ENCODE data around the gene HPS4.
"Not testable (repeated sequence)": the region's sequence is repeated elsewhere in the genome, so short reads cannot be mapped to it uniquely, and the experiment has no call there.

HPS4 gene

DNA sequence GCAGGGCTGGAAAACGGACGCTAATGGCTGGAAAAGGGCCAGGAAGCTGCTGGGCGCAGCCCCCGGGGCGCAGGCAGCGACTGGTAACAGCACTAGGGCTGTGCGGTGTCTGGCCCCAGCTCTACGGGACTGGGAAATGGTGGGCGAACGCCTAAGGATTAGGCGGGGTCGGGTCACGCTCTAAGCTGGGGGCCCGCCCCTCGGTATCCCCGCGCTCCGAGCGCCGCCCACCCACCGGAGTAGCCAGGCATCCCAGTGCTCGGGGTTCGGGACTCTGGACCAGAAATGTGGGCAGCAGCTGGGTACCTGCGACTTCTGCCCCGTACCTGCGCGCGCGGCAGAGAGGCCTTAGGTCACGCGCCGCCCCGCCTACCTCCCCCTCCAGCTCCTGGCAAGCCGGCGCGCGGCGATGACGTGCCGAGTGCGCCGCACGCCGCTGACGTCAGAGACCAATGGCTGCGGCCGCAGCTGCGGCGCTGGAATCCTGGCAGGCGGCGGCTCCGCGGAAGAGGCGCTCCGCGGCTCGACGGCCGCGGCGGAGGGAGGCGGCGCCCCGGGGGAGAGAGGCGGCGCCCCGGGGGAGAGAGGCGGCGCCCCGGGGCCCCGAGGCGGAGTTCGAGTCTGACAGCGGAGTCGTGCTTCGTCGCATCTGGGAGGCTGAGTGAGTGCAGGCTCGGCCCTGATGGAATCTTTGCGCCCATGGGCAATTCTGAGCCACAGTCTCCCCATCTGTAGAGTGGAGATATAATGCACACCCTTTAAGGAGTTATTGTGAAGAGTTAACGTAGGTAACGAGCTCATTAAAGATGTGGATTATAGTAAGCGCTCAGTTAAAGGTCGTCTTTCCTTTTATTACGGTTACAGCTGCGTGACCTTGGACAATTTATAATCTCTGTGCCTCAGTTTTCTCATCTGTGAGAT is at the start of gene HPS4, which contains the start of gene SRRD:
Gene HPS4, minus strand, starts transcription at position 345 of the 921 bp plus-strand sequence. CDS start 2,021 bp downstream, outside the sequence.
Gene SRRD, plus strand, starts transcription at position 439 of the 921 bp plus-strand sequence. Its CDS starts 14 bp downstream, at position 453.
- ATAC-seq (peak; percentile 88), DNase-seq (peak; percentile 95)

DNA sequence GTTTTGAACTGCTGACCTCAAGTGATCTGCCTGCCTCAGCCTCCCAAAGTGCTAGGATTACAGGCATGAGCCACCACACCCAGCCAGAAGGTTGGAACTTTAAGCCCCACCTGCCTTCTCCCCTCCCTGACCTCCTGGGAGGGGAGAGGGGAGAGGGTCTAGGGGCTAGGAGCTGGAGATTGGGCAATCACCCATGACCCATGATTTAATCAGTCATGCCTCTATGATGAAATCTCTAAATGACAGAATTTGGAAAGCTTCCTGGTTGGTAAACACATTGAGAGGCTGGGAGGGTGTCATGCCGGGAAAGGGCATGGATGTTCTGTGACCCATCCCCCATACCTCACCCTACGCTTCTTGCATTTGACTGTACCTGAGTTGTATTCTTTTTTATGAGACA is 45.8 kb upstream of the HPS4 start:
- no peak for DNase-seq

DNA sequence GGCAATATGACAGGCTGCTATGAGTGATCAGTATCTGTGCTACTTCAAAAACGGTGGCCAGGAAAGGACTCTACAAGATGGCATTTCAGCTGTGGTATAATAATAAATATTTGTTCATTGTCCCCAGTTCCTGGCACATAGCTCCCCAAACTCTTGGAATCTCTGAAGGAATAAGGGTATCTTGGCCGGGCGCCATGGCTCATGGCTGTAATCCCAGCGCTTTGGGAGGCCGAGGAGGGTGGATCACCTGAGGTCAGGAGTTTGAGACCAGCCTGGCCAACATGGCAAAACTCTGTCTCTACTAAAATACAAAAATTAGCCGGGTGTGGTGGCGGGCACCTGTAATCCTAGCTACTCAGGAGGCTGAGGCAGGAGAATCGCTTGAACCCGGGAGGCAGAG is 44.9 kb upstream of the HPS4 start:
- not testable (repeated sequence) for DNase-seq, ATAC-seq

More for the DNA sequence above, 45.8 kb upstream of the HPS4 start:
- ATAC-seq = no peak

DNA sequence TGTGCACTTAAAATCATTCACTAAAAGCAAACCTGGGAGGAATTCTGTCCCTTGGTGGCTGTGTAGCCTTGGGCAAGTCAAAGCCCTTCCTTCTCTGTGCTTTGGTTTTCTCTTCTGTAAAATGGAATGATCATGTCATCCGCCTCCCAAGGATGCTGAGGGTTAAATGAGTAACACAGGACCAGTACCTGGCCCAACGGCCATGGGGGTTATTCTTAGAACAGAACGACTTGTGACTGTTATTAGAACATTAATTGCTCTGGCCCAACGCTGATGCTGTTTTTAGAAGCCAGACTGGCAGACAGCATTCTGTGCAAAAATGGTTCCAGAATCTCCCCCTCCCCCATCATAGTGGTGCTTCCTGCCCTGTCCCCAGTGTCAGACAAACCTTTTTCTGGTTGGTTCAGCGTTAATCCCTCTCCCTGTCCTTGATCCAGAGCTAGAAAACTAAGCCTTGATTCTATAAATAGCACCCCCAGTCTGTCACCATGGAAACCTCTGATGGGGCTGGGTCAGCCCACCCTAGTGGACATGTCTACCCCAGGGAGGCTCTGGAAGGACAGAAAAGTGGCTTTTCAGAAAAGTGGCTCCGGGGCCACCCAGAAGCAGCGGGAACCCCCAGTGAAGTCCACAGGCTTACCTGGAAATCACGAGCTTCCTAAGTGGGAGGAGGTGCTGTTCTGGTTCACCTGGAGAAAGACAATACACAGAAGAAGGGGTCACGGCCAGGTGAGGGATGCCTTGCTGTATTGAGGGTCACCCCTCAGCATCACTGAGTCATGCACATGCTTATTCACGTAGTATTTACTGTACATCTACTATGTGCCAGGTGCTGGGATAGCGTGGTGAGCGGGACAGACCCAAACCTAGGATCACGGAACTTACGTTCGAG is 44.2 kb upstream of the HPS4 start:
- ATAC-seq (no peak), DNase-seq (no peak)

DNA sequence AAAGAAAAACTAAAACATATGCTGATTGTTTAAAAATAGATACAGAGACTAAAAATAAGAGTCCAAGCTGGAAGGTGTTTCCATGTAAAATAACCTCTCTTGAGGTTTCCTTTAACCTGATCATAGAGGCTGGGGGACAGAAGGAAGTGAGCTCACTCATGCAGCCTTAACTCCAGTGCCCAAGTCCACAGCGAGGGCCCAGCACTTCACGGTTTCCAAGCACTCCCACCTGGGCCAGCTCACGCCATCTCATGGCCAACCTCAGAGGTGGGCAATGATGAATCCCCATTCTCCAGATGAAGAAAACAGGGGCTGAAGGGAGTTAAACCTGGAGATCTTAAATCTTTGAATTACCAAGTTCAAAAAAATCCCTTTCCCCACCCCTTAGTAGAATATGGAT is 43.6 kb upstream of the HPS4 start:
- ATAC-seq = no peak
- DNase-seq = no peak

DNA sequence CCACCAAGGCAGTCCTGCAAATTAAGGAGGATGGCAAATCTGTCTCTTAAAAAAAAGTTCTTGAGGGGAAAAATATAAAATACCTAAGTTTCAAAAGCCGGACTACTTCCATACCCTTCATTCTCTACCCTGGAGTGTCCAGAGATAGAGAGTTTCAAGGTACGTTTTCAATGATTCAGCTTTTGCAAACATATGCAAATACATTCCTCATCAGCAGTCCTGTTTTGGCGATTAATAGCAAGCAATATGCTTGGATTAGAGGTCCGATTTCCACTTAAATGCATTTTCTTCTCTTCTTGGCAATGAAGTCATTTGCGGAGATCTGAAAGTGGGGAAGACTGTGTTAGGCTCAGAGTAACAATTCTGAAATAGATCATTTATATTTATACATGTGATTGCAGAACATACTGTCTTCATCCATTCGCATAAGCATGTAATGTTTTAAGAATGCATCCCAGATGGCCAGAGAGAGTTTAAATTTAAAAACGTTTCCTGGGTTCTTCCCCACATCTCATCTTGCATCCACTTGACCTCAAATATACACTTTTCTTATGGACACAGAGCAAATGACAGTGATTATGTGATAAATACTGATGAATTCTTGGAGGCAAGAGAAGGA is 42.5 kb upstream of the HPS4 start:
- ATAC-seq (no peak), DNase-seq (no peak)

DNA sequence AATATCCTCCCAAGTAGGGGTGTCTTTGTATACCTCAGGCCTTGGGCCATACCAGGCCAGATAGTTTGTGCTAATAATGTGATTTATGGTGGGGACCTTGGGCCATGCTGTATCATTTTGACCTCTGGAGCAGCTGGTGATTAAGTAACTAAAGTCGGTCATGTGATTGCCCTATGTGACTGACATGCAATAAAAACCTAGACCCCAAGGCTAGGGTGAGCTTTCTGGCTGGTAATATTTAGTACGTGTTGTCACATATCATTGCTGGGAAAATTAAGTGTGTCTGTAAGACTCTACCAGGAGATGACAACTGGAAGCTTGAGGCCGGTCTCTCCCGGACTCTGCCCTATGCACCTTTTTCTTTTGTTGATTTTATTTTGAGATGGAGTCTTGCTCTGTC is 41.3 kb upstream of the HPS4 start:
- DNase-seq (no peak), ATAC-seq (no peak)

DNA sequence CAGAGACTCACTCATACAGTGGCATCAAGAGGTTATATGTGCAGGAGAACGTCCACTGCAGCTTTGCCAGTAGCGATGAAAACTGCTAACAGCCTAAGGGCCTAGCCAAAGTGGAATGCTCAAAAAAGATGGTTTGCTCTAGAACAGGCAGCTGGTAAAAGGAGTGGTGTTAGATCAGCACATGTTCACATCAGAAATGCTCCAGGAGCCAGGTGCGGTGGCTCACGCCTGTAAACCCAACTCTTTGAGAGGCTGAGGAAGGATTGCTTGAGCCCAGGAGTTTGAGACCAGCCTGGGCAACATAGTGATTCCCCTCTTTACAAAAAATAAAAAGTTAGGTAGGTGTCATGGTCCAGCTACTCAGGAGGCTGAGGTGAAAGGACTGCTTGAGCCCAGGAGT is 39.0 kb upstream of the HPS4 start:
- ATAC-seq = no peak
- DNase-seq = no peak

DNA sequence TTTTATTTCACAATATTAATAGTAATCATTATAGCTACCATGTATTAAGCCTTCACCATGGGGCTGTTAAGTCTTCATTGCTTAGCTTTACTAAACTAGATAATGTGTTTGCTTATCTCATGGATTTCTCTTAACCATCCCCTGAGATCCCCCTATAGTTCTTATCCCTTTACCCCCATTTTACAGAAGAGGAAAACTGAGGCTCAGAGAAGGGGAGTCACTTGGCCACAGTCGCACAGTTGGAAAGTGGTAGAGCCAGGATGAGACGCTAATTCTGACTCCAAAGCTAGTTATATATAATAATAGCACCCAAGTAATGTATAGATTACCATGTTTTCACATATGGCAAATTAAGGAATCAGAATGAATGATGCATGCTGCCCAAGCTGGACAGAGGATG is 38.4 kb upstream of the HPS4 start:
- ATAC-seq (no peak), DNase-seq (no peak)

DNA sequence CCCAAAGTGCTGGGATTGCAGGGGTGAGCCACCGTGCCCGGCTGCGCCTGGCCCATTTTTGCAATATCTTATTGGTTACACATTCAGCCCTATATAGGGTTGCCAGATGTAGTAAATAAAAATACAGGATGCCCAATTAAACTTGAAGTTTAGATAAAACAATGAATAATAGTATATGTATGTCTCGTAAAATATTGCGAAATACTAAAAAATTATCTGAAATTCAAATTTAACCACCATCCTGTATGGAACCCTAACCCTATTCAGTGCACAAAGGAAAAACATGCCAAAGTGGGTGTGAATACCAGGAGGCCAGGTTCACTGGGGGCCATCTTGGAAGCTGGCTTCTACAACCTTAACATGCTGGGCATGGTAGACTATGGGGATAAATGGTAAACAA is 33.8 kb upstream of the HPS4 start:
- ATAC-seq (no peak), DNase-seq (no peak)

DNA sequence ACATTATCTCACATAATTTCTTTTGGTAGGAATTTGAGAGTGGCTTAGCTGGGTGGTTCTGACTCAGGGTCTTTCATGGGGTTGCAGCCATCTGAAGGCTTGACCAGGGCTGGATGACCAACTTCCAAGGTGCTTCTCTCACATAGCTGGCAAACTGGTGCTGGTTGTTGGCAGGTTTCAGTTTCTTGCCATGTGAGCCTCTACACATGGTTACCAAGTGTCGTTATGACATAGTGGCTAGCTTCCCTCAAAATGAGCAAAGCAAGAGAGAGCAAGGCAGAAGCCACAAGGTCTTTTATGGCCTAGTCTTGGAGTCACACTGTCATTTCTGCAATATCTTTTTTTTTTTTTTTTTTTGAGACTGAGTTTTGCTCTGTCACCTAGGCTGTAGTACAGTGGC is 32.9 kb upstream of the HPS4 start:
- DNase-seq (no peak), ATAC-seq (no peak)

DNA sequence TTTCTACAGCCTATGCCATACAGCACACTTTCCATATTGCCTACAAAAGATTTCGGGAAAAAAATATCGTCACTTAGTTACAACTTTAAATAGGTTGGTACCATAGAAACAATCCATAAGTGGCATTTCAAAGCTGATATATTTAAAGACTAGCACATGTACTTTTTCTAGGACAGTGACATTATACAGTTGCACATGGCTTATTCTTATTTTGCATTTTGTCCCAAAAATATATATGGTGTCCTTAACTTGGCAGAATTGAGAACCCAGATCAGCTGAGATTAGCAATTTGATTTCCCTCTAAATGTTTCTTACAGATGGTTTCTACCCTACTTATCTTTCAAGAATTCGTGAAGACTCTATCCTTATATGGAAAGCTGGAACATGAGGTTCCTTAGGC is 32.3 kb upstream of the HPS4 start:
- ATAC-seq (no peak), DNase-seq (no peak)

DNA sequence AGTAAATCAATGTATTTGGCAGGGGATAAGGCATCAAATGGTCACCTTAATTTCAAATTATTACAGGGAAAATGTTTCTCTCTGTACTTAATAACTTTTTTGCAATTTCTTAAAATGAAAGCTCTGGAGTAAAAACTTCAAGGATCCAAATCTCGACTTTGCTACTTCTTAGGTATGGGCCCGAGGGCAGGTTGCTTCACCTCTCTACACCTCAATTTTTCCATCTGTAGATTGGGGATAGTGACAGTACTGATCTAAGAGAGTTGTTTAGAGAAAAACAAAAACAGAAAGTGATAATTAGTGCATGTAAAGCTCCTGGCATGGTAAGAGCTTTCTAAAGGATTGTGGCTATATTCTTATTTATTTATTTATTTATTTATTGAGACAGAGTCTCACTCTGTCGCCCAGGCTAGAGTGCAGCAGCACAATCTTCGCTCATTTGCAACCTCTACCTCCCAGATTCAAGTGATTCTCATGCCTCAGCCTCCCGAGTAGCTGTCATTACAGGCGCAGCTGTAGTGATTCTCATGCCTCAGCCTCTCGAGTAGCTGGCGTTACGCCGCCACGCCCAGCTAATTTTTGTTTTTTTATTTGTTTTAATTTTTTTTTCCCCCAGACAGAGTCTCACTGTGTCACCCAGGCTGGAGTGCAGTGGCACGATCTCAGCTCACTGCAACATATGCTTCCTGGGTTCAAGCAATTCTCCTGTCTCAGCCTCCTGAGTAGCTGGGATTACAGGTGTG is 31.0 kb upstream of the HPS4 start:
- DNase-seq (no peak), ATAC-seq (no peak)

DNA sequence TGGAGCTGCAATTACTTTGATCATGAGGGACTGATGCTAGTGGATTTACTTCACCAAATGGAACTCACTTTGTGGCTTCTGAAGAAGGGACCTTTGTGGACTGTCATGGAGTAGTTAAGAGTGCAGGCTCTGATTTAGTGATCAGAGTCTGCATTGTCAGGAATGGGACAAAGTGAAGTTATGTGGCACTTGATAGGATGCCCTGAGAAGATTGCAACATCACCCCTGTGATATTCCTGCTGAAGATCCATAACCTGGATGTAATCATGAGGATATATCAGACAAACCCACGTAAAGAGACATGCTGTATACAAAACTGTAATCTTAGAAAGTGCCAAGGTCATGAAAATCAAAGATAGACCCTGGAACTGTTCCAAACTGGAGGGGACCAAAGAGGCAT is 30.3 kb upstream of the HPS4 start:
- no peak for DNase-seq

DNA sequence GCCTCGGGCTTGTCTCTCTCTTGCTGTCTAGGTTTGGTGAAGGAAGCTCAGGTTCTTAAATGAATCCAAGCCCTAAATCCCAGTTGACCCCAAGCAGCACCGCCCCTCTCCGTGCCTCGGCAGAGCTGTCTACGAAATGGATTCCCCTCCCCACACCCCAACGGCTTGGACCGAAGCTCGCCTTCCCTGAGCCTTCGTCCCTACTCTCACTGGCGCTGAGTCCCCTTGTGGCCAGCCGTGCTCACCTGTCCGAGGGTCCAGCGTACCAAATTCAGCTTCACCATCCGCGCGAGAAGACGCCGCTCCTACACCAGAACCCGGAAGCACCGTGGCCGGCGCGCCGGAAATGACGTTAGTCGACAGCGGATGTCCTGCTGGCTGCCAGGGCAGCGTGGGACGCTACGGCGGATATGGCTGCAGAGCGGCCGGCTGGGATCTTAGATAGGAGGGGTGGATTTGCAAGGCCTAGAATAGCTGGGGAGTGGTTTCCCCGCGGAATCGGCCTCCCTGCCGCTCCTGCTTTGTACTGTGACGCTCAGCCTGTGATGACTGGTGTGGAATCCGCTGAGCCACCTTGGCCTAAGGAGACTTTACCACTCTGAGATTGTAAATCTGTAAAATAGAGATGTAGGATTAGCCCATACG is 28.7 kb upstream of the HPS4 start, which contains the start of gene TFIP11:
Gene TFIP11, minus strand, starts transcription at position 325 of the 645 bp plus-strand sequence. CDS start 2,201 bp downstream, outside the sequence.
- ATAC-seq (peak; percentile 97), DNase-seq (peak; percentile 97)

More for the DNA sequence above, 30.3 kb upstream of the HPS4 start:
- ATAC-seq = no peak

DNA sequence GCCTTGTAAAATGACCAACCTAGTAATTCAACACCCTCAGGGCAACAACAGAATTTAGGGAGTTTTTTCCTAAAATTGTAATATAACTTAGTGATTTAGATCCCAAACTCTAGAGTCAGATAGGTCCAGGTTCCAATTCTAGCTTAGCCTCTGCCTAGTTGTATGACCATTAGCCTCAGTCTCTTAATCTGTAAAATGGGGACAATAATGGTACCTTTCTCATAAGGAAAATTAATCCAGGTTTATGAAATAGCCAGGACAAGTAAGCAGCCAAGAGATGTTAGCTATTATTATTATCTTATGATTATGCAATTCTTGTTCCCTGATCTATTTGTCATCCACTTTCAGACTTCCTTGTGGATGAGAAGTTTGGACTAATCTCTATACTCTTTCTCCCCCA is 24.6 kb upstream of the HPS4 start:
- no peak for ATAC-seq
- no peak for DNase-seq

DNA sequence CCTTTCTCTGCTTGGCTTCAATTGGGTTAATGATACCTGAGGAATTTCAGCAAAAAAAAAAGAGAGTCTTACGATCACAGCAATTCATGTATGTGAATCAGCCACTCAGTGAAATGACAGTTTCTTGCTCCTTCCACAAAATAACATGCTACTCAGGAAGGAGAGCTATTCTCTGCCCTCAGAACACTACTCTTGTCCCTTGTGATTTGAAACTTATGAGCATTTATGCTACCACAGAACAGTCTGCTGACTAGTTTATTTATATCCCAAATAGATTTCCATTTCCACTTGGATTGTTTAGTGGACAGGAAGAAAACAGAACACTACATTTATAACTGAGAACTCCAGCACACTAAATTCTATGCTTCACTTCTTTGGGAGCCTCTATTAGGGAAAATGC is 20.2 kb upstream of the HPS4 start:
- ATAC-seq = no peak
- DNase-seq = no peak

DNA sequence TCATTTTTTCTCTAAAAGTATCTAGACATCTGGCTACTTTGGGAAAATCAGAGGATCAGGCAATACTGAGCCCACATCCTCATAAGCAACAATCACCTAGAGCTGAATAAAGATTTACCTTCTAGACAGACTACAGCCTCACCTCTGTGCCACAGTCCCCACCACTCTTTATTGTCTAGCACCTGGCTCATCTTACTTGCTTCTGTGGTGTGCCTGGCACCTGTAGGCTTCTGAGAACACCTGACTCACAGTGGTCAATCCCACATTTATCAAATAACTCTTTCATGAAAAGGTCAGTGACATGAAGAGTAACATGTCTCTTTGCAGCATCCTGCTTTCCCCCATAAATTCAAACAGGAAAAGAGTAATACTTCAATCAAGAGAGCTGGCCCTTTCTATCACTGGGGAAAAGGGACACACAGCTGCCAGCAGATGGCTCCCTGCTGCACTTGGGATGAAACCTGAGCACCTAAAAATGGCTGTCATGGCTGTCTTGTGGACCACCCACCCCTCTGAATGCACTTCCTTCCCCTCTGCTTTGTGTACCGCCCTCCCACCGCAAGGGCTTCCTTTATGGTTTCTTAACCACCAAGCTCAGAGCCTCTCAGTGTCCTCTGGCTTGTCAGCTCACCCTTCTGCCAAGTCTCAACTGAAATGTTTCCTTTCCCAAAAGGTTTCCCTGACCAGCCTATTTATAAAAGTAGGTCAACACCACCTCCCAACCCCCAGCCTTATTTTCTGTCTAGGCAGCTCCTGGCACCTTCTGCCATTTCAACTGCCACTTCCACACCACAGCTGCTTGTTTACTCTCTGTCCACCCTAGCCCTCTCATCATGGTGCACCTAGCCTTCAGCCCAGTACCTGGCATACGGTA is 19.3 kb upstream of the HPS4 start:
- ATAC-seq (peak; percentile 76), DNase-seq (peak; percentile 59)

DNA sequence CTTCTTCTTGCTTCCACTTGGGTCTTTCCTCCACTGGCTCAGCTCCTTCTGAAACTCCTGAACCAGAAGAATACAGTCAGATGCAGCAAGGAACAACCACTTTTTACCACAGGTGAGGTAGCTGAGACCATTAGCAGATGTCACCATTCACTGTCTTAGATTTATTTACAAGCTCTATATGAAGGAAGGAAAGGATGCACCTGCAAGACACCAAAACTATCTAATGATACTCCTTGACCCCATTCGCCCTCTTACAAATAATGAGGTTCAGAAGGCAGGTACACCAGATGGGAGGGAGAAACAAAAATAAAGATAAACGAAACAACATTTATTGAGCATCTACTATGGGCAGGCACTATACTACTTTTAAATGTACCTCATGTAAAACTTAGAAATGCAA is 18.4 kb upstream of the HPS4 start:
- ATAC-seq (no peak), DNase-seq (no peak)

DNA sequence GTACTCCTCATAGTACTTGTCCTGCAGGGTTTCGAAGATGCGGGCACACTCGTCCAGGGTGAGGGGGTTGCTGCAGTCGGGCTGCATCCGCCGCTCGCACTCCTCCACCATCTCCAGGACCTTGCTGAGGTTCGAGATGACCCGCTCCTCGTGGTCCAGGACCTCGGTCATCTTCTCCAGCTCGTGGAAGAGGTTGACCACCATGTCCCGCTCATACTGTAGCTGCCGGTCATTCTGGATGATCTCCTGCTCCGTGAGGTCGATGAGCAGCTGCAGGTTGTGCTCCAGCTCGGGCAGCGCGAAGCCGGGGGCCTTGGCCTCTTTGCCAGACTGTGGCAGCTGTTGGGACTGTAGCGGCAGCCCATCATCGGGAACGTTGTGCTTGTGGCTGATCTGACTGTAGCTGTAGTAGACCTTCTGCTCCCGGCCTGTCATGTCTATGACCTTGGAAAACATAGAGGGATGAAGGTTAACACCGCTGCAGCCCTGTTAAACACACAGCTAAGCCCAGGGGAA is 15.7 kb upstream of the HPS4 start:
- ATAC-seq (no peak), DNase-seq (no peak)
